GM12892 (cell line): ENCODE data around the gene LLGL1.
"Not testable (repeated sequence)": the region's sequence is repeated elsewhere in the genome, so short reads cannot be mapped to it uniquely, and the experiment has no call there.

Experiments
- POLR2A ChIP-seq: IDR thresholded peaks from 2 replicates; pipeline ENCODE4 v1.6.1; 2011; ENCODE audit warnings: low read depth, low read length, control low read depth
- TAF1 ChIP-seq: IDR thresholded peaks from 2 replicates; pipeline ENCODE4 v1.6.1; 2011; ENCODE audit warnings: low read depth, mild to moderate bottlenecking, control low read depth, low read length, borderline replicate concordance

GRCh38 chr17:18216906-18217305 is 8.5 kb upstream of the LLGL1 start:
- not testable (repeated sequence) for TF ChIP-seq POLR2A, TAF1
